ENCODE data around the gene CEP162.
"Not testable (repeated sequence)": the region's sequence is repeated elsewhere in the genome, so short reads cannot be mapped to it uniquely, and the experiment has no call there.

The CEP162 gene

DNA sequence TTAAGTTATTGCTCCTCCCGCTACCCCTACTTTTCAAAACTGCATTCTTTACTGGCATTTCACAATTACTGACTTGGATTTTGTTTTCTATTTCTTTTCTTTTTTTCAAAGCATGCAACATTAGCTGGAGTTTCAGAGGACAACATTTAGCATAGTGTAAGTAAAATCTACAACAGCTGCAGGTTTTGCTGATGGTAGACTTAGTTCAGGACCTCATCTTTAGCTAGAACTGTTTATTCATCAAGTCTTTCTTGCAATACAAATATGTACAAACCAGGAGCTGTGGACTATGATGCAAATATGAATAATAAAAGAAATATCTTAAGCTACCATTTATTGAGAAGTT lies 728 bp upstream of the CEP162 start:
- peak overlapping the region; percentile 78 for H3K4me3 ChIP-seq (ENCODE audit: severe bottlenecking)
- H3K27ac ChIP-seq (ENCODE audit: poor library complexity, severe bottlenecking), result peak overlapping the region; percentile 10
- DNase-seq (ENCODE audit: low spot score) (no peak), ATAC-seq (ENCODE audit: low read depth) (no peak)
- H3K27me3 ChIP-seq (ENCODE audit: insufficient read depth, poor library complexity, severe bottlenecking), result peaks cover 3% of the 10 kb centered on the region
- peaks cover 3% of the 10 kb centered on the region for H3K4me1 ChIP-seq (ENCODE audit: insufficient read depth, poor library complexity, severe bottlenecking)
- H3K36me3 ChIP-seq (ENCODE audit: low read depth), result no peaks in the 10 kb centered on the region
- TF ChIP-seq, protein P1, sequence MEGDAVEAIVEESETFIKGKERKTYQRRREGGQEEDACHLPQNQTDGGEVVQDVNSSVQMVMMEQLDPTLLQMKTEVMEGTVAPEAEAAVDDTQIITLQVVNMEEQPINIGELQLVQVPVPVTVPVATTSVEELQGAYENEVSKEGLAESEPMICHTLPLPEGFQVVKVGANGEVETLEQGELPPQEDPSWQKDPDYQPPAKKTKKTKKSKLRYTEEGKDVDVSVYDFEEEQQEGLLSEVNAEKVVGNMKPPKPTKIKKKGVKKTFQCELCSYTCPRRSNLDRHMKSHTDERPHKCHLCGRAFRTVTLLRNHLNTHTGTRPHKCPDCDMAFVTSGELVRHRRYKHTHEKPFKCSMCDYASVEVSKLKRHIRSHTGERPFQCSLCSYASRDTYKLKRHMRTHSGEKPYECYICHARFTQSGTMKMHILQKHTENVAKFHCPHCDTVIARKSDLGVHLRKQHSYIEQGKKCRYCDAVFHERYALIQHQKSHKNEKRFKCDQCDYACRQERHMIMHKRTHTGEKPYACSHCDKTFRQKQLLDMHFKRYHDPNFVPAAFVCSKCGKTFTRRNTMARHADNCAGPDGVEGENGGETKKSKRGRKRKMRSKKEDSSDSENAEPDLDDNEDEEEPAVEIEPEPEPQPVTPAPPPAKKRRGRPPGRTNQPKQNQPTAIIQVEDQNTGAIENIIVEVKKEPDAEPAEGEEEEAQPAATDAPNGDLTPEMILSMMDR (IDR thresholded peaks at IDR 0.05; ENCODE audit: poor library complexity, severe bottlenecking), result peak; percentile 43
- no peaks in the 10 kb centered on the region for H3K9me3 ChIP-seq (ENCODE audit: severe bottlenecking)

DNA sequence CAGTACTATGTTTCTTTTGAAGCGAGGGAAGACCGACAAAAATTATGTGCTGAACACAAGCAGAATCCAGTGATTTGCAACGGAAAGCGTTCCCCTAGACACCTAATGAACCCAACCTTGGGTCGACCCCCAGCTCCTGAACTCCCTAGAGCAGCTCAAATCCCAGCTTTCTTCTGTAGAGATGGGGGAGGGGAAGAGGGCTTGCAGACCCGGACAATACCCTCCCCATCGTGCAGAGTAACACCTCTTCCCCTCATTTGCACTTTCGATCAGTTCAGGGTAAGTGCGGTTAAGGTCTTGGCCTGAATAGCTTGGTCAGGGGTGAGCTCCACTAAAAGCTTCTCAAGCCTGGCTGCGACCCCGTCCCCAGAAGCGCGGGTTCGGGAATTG lies 404 bp downstream of the CEP162 start:
- Histone ChIP-seq H3K4me1 (ENCODE audit: insufficient read depth, poor library complexity, severe bottlenecking) (peaks cover 3% of the 10 kb centered on the region), H3K4me3 (ENCODE audit: severe bottlenecking) (peak overlapping the region; percentile 78), H3K36me3 (ENCODE audit: low read depth) (no peaks in the 10 kb centered on the region), H3K9me3 (ENCODE audit: severe bottlenecking) (no peaks in the 10 kb centered on the region), H3K27me3 (ENCODE audit: insufficient read depth, poor library complexity, severe bottlenecking) (no peaks in the 10 kb centered on the region), H3K27ac (ENCODE audit: poor library complexity, severe bottlenecking) (no peak overlapping the region)
- TF ChIP-seq, protein P1 (IDR thresholded peaks at IDR 0.05; ENCODE audit: poor library complexity, severe bottlenecking), result no peak
- 0 out of 3 replicates have a peak, but pooled peaks have one; percentile 17 for ATAC-seq (ENCODE audit: low read depth)
- no peak for DNase-seq (ENCODE audit: low spot score)

DNA sequence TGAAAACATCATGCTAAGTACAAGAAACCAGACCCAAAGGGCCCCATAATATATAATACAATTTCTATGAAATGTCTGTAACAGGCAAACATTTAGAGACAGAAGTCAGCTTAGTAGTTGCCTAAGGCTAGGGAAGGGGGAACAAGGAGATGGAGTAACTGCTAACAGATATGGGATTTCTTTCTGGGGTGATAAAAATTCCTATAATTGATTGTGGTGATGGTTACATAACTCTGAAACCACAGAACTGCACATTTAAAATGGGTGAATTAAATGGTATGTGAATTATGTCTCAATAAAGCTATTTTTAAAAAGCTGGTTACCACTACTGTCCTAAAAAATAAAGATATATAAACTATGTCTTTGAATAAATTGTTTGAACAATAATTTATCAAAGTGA lies 3.2 kb downstream of the CEP162 start:
- H3K9me3 ChIP-seq (ENCODE audit: severe bottlenecking), result no peaks in the 10 kb centered on the region
- H3K4me3 ChIP-seq (ENCODE audit: severe bottlenecking), result no peak overlapping the region
- H3K36me3 ChIP-seq (ENCODE audit: low read depth), result no peaks in the 10 kb centered on the region
- no peaks in the 10 kb centered on the region for H3K27me3 ChIP-seq (ENCODE audit: insufficient read depth, poor library complexity, severe bottlenecking)
- peaks cover 3% of the 10 kb centered on the region for H3K4me1 ChIP-seq (ENCODE audit: insufficient read depth, poor library complexity, severe bottlenecking)
- TF ChIP-seq, protein P1 (IDR thresholded peaks at IDR 0.05; ENCODE audit: poor library complexity, severe bottlenecking), result no peak
- DNase-seq (ENCODE audit: low spot score), result no peak
- no peak overlapping the region for H3K27ac ChIP-seq (ENCODE audit: poor library complexity, severe bottlenecking)
- ATAC-seq (ENCODE audit: low read depth), result no peak

- H3K9me3 ChIP-seq (ENCODE audit: severe bottlenecking); DNase-seq (ENCODE audit: low spot score); H3K36me3 ChIP-seq (ENCODE audit: low read depth); ATAC-seq (ENCODE audit: low read depth); H3K27ac ChIP-seq (ENCODE audit: poor library complexity, severe bottlenecking); H3K4me1 ChIP-seq (ENCODE audit: insufficient read depth, poor library complexity, severe bottlenecking); H3K4me3 ChIP-seq (ENCODE audit: severe bottlenecking); H3K27me3 ChIP-seq (ENCODE audit: insufficient read depth, poor library complexity, severe bottlenecking): not testable (repeated sequence)
Measured at GRCh38 chr6:84223608-84224007, 3.8 kb downstream of the CEP162 start.

DNA sequence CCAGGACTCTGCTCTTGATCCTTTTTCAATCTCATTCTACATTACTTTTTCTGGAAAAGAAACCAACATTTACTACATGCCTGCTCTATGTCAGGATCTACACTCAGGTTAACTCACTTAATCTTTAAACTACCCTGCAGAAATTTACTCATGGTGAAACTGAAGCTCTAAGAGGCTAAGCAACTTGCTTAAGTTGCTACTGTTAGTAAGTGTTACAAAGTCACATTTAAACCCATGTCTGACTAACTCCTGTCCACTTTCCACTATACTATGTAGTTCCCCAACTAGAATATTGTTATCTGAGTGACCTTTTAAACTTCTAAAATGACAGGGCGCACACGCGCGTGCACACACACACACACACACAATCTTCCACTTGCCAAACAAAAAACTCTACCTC lies 5.0 kb downstream of the CEP162 start:
- H3K4me3 ChIP-seq (ENCODE audit: severe bottlenecking), result no peak overlapping the region
- TF ChIP-seq, protein P1 (IDR thresholded peaks at IDR 0.05; ENCODE audit: poor library complexity, severe bottlenecking), result no peak
- no peak for ATAC-seq (ENCODE audit: low read depth)
- no peak overlapping the region for H3K27ac ChIP-seq (ENCODE audit: poor library complexity, severe bottlenecking)
- H3K36me3 ChIP-seq (ENCODE audit: low read depth), result no peaks in the 10 kb centered on the region
- H3K27me3 ChIP-seq (ENCODE audit: insufficient read depth, poor library complexity, severe bottlenecking), result no peaks in the 10 kb centered on the region
- H3K4me1 ChIP-seq (ENCODE audit: insufficient read depth, poor library complexity, severe bottlenecking), result no peaks in the 10 kb centered on the region
- no peaks in the 10 kb centered on the region for H3K9me3 ChIP-seq (ENCODE audit: severe bottlenecking)
- no peak for DNase-seq (ENCODE audit: low spot score)

Data from RWPE2 (cell line).